H9 (cell line): ENCODE results near the gene FAM174C. TPM values are rescaled to one million over a fixed set of nuclear protein-coding genes. Genes with fewer than 3 reads are reported as not detected.

Source experiments
- DNase-seq: peaks from one replicate; pipeline ENCODE4 v3.0.0-alpha.2; 2017
- H2AFZ ChIP-seq: one replicate; pipeline ENCODE4 v1.6.1; 2013; ENCODE audit warnings: mild to moderate bottlenecking, low read length, control low read depth, moderate library complexity
- H2AK5ac ChIP-seq: 2 replicates; pipeline ENCODE4 v1.6.1; 2013; ENCODE audit warnings: low read length, control low read depth, mixed read lengths; ENCODE audit not compliant: insufficient read length
- H2BK120ac ChIP-seq: one replicate; pipeline ENCODE4 v1.6.1; 2013; ENCODE audit warnings: low read depth, mild to moderate bottlenecking, low read length, control low read depth, inconsistent platforms; ENCODE audit not compliant: poor library complexity, severe bottlenecking
- H2BK12ac ChIP-seq: 2 replicates; pipeline ENCODE4 v1.6.1; 2013; ENCODE audit warnings: low read length, control low read depth, mixed read lengths, low read depth; ENCODE audit not compliant: insufficient read length
- H2BK15ac ChIP-seq: 2 replicates; pipeline ENCODE4 v1.6.1; 2013; ENCODE audit warnings: low read depth, low read length, control low read depth
- H2BK20ac ChIP-seq: one replicate; pipeline ENCODE4 v1.6.1; 2013; ENCODE audit warnings: low read depth, mild to moderate bottlenecking, low read length, control low read depth, inconsistent platforms; ENCODE audit not compliant: poor library complexity, severe bottlenecking
- H2BK5ac ChIP-seq: 2 replicates; pipeline ENCODE4 v1.6.1; 2013; ENCODE audit warnings: low read length, control low read depth, mixed read lengths; ENCODE audit not compliant: insufficient read length
- H3K14ac ChIP-seq: 2 replicates; pipeline ENCODE4 v1.6.1; 2013; ENCODE audit warnings: low read length, control low read depth; ENCODE audit not compliant: insufficient read depth
- H3K18ac ChIP-seq: 2 replicates; pipeline ENCODE4 v1.6.1; 2013; ENCODE audit warnings: low read depth, mild to moderate bottlenecking, mixed read lengths, low read length, control low read depth; ENCODE audit not compliant: insufficient read length
- H3K23ac ChIP-seq: 2 replicates; pipeline ENCODE4 v1.6.1; 2013; ENCODE audit warnings: low read length, control low read depth, mixed read lengths, low read depth; ENCODE audit not compliant: insufficient read length
- H3K23me2 ChIP-seq: 2 replicates; pipeline ENCODE4 v1.6.1; 2013; ENCODE audit warnings: low read depth, mild to moderate bottlenecking, mixed read lengths, low read length, control low read depth; ENCODE audit not compliant: insufficient read length, poor library complexity, severe bottlenecking
- H3K27ac ChIP-seq: 2 replicates; pipeline ENCODE4 v1.5.1; 2013; ENCODE audit warnings: low read length, control low read depth, mixed read lengths, low read depth; ENCODE audit not compliant: insufficient read length
- H3K27me3 ChIP-seq: 2 replicates; pipeline ENCODE4 v1.6.1; 2013; ENCODE audit warnings: low read length, control low read depth, inconsistent platforms; ENCODE audit not compliant: insufficient read depth
- H3K4ac ChIP-seq: 2 replicates; pipeline ENCODE4 v1.6.1; 2013; ENCODE audit warnings: low read depth, mild to moderate bottlenecking, control low read depth, inconsistent platforms, low read length, moderate library complexity
- H3K4me1 ChIP-seq: 2 replicates; pipeline ENCODE4 v1.6.1; 2013; ENCODE audit warnings: low read length, control low read depth, inconsistent platforms; ENCODE audit not compliant: insufficient read depth
- H3K4me2 ChIP-seq: 2 replicates; pipeline ENCODE4 v1.6.1; 2013; ENCODE audit warnings: low read length, control low read depth, mixed read lengths; ENCODE audit not compliant: insufficient read length, insufficient read depth
- H3K56ac ChIP-seq: 2 replicates; pipeline ENCODE4 v1.6.1; 2013; ENCODE audit warnings: low read depth, mild to moderate bottlenecking, mixed read lengths, low read length, control low read depth; ENCODE audit not compliant: insufficient read length
- H3K79me1 ChIP-seq: 2 replicates; pipeline ENCODE4 v1.6.1; 2013; ENCODE audit warnings: low read depth, mild to moderate bottlenecking, moderate library complexity, low read length, control low read depth, inconsistent platforms; ENCODE audit not compliant: insufficient read depth, poor library complexity, severe bottlenecking
- H3K79me2 ChIP-seq: 2 replicates; pipeline ENCODE4 v1.6.1; 2013; ENCODE audit warnings: low read length, control low read depth, inconsistent platforms; ENCODE audit not compliant: insufficient read depth
- H3K9ac ChIP-seq: 2 replicates; pipeline ENCODE4 v1.6.1; 2013; ENCODE audit warnings: low read length, control low read depth, mixed read lengths; ENCODE audit not compliant: insufficient read length; ENCODE audit errors: extremely low read depth
- H3K9me3 ChIP-seq: one replicate; pipeline ENCODE4 v1.6.1; 2013; ENCODE audit warnings: low read depth, low read length, inconsistent platforms; ENCODE audit not compliant: control insufficient read depth
- H3T11ph ChIP-seq: one replicate; pipeline ENCODE4 v1.6.1; 2013; ENCODE audit warnings: mild to moderate bottlenecking, low read length, control low read depth, inconsistent platforms
- H4K20me1 ChIP-seq: one replicate; pipeline ENCODE4 v1.6.1; 2013; ENCODE audit not compliant: control insufficient read depth, insufficient read length, insufficient read depth
- H4K5ac ChIP-seq: 2 replicates; pipeline ENCODE4 v1.6.1; 2013; ENCODE audit warnings: low read depth, mild to moderate bottlenecking, mixed read lengths, low read length, control low read depth; ENCODE audit not compliant: insufficient read length
- H4K8ac ChIP-seq: replicated peaks from 2 replicates; pipeline ENCODE4 v1.6.1; 2013; ENCODE audit warnings: low read length, control low read depth, mixed read lengths, low read depth; ENCODE audit not compliant: insufficient read length
- H4K91ac ChIP-seq: 2 replicates; pipeline ENCODE4 v1.6.1; 2013; ENCODE audit warnings: low read depth, mild to moderate bottlenecking, moderate library complexity, mixed read lengths, low read length, control low read depth; ENCODE audit not compliant: insufficient read length
- H3K27ac Mint-ChIP-seq, 3 experiments: 2 replicates in 2 of 3; 3 replicates in 1 of 3; pipeline ENCODE4 v1.8.0; 2020 to 2021; ENCODE audit warnings: mixed read lengths in 3 of 3, mild to moderate bottlenecking in 1 of 3, moderate library complexity in 1 of 3
- H3K27me3 Mint-ChIP-seq: 2 replicates; pipeline ENCODE4 v1.8.0; 2021; ENCODE audit warnings: low read depth, mild to moderate bottlenecking, moderate library complexity, mixed read lengths
- H3K36me3 Mint-ChIP-seq, 3 experiments: 2 replicates in 2 of 3; 3 replicates in 1 of 3; pipeline ENCODE4 v1.8.0; 2020 to 2021; ENCODE audit warnings: low read depth in 3 of 3, mixed read lengths in 3 of 3; ENCODE audit not compliant: insufficient read depth in 1 of 3
- H3K4me1 Mint-ChIP-seq, 2 experiments: 2 replicates each; pipeline ENCODE4 v1.8.0; 2020; ENCODE audit warnings: mixed read lengths in 2 of 2
- H3K4me3 Mint-ChIP-seq, 2 experiments: 2 replicates in 1 of 2; 3 replicates in 1 of 2; pipeline ENCODE4 v1.8.0; 2020 to 2021; ENCODE audit warnings: mild to moderate bottlenecking in 2 of 2, mixed read lengths in 2 of 2, moderate library complexity in 1 of 2
- H3K9me3 Mint-ChIP-seq, 2 experiments: 2 replicates in 1 of 2; 3 replicates in 1 of 2; pipeline ENCODE4 v1.8.0; 2020; ENCODE audit warnings: mild to moderate bottlenecking in 2 of 2, mixed read lengths in 2 of 2, moderate library complexity in 1 of 2
- CTCF ChIP-seq: fragments of 200-600 bp; sonication (generic); conservative IDR thresholded peaks from 3 replicates; pipeline ENCODE4 v1.8.0; 2021; ENCODE audit warnings: antibody characterized with exemption, mild to moderate bottlenecking
- WGBS: extraction: QIAGEN DNeasy Blood & Tissue Kit; methylation state at CpG from one replicate; pipeline ENCODE4 v1.1.7; 2013; ENCODE audit warnings: missing lambda C conversion rate, low lambda C conversion rate, mixed read lengths; ENCODE audit not compliant: insufficient read length; ENCODE audit errors: extremely low coverage; 5-methylcytosine and 5-hydroxymethylcytosine counted together
- total RNA-seq: library from RNA; stranded (reverse); gene quantifications from 2 replicates; pipeline ENCODE4 v1.2.1, GENCODE V29; 2021

The FAM174C gene
- total RNA-seq, 1 experiment from 2014 or later = 63.0 TPM

- Mint-ChIP-seq H3K27me3 (peaks cover 15% of the 10 kb centered on the region), H3K36me3 (peaks cover 0 to 19% (median 5%) of the 10 kb centered on the region in 3 experiments; a peak in 4 of 7 replicates), H3K9me3 (no peaks in the 10 kb centered on the region), H3K27ac (no peak overlapping the region), H3K4me3 (no peak overlapping the region), H3K4me1 (peaks cover 10 to 24% of the 10 kb centered on the region in 2 experiments)
- Histone ChIP-seq H2BK20ac (no peak overlapping the region), H3K79me1 (no peaks in the 10 kb centered on the region), H2AFZ (no peak overlapping the region), H3K4me2 (no peak overlapping the region), H2BK120ac (no peak overlapping the region), H3K18ac (no peak overlapping the region), H4K5ac (no peak overlapping the region), H4K20me1 (no peaks in the 10 kb centered on the region), H2BK12ac (no peak overlapping the region), H2BK15ac (no peak overlapping the region), H3K27ac (no peak overlapping the region), H3K27me3 (no peaks in the 10 kb centered on the region), H2AK5ac (no peak overlapping the region), H3K4me1 (no peaks in the 10 kb centered on the region), H3K23me2 (peaks cover 4% of the 10 kb centered on the region), H3K56ac (no peak overlapping the region), H4K8ac (no peak overlapping the region), H4K91ac (no peak overlapping the region), H3K4ac (no peak overlapping the region), H3K14ac (no peak overlapping the region), H3K79me2 (no peaks in the 10 kb centered on the region), H3K9ac (no peak overlapping the region), H3K23ac (no peak overlapping the region), H2BK5ac (no peak overlapping the region), H3T11ph (no peak overlapping the region), H3K9me3 (no peaks in the 10 kb centered on the region)
- DNase-seq = no peak
- no CpG with 5 or more reads among the region's 29 CpGs for WGBS
- no peak for TF ChIP-seq CTCF
Measured at GRCh38 chr19:1283207-1283916, 8.0 kb downstream of the FAM174C start.
